Hematopoietic multipotent progenitor cell treated with erythropoietin and hydrocortisone succinate and interleukin-3 and kit ligand, for 4 days (in vitro differentiated cells): ENCODE measurements around the gene CES3.
"Not testable (repeated sequence)": the region's sequence is repeated elsewhere in the genome, so short reads cannot be mapped to it uniquely, and the experiment has no call there.

Experiments used
- DNase-seq: peaks from one replicate; pipeline ENCODE4 v3.0.0-alpha.2; 2015

Gene CES3

GRCh38 chr16:66974156-66974931 is 13.3 kb downstream of the CES3 start:
- DNase-seq = not testable (repeated sequence)

- peak; percentile 52 for DNase-seq
Measured at GRCh38 chr16:66974932-66975246, 13.8 kb downstream of the CES3 start.

GRCh38 chr16:66975302-66975893 is 14.3 kb downstream of the CES3 start:
- no peak for DNase-seq

GRCh38 chr16:66976746-66977145 is 15.7 kb downstream of the CES3 start:
- DNase-seq = no peak

GRCh38 chr16:66977341-66978113 is 16.5 kb downstream of the CES3 start:
- peak; percentile 92 for DNase-seq

- DNase-seq = no peak
Measured at GRCh38 chr16:66979011-66979717, 18.1 kb downstream of the CES3 start.

GRCh38 chr16:66983033-66983432 is 22.0 kb downstream of the CES3 start:
- DNase-seq = no peak

GRCh38 chr16:66984892-66985311 is 23.8 kb downstream of the CES3 start:
- DNase-seq = no peak

- no peak for DNase-seq
Measured at GRCh38 chr16:66986559-66986958, 25.5 kb downstream of the CES3 start.

GRCh38 chr16:66988197-66988788 is 27.2 kb downstream of the CES3 start, which contains the start of gene CES4A:
CES4A (plus strand) TSS chr16:66988589; CDS start chr16:66988773, 184 bp downstream.
- no peak for DNase-seq

- DNase-seq = no peak
Measured at GRCh38 chr16:66991545-66992077, 30.5 kb downstream of the CES3 start.

- not testable (repeated sequence) for DNase-seq
Measured at GRCh38 chr16:66993558-66993957, 32.5 kb downstream of the CES3 start.

GRCh38 chr16:66996324-66996982 is 35.4 kb downstream of the CES3 start:
- DNase-seq = no peak

GRCh38 chr16:66996983-66997358 is 35.9 kb downstream of the CES3 start:
- no peak for DNase-seq

- peak; percentile 50 for DNase-seq
Measured at GRCh38 chr16:67000384-67001351, 39.6 kb downstream of the CES3 start.

- no peak for DNase-seq
Measured at GRCh38 chr16:67001726-67002125, 40.7 kb downstream of the CES3 start.

- no peak for DNase-seq
Measured at GRCh38 chr16:67006930-67007658, 46.0 kb downstream of the CES3 start.

- no peak for DNase-seq
Measured at GRCh38 chr16:67009158-67009557, 48.1 kb downstream of the CES3 start.

GRCh38 chr16:67011274-67011673 is 50.2 kb downstream of the CES3 start:
- no peak for DNase-seq

GRCh38 chr16:67013233-67013822 is 52.3 kb downstream of the CES3 start:
- DNase-seq = no peak
